HepG2 (cell line): ENCODE results near the gene SPDYE4. TPM values are rescaled to one million over a fixed set of nuclear protein-coding genes. Genes with fewer than 3 reads are reported as not detected.
A peak's percentile ranks its signal among the peaks of the same experiment; 100 is the strongest.

Source experiments
- ATRX ChIP-seq: sonication (generic); formaldehyde crosslinking; IDR thresholded peaks from 2 replicates; pipeline ENCODE4 v1.4.0; 2020; ENCODE audit warnings: missing genetic modification reagents, borderline replicate concordance
- E2F2 ChIP-seq: sonication (generic); formaldehyde crosslinking; IDR thresholded peaks from 2 replicates; pipeline ENCODE4 v1.4.0; 2020; ENCODE audit warnings: missing genetic modification reagents, borderline replicate concordance
- FOXO1 ChIP-seq: sonication (generic); formaldehyde crosslinking; IDR thresholded peaks from 2 replicates; pipeline ENCODE4 v1.4.0; 2020; ENCODE audit warnings: missing genetic modification reagents
- HNRNPK ChIP-seq: fragments of 200-400 bp; formaldehyde crosslinking; IDR thresholded peaks from 2 replicates; pipeline ENCODE4 v1.6.1; 2018; ENCODE audit warnings: low read length, low read depth, moderate library complexity, mild to moderate bottlenecking; ENCODE audit not compliant: poor library complexity, severe bottlenecking
- JUN ChIP-seq: sonication (generic); formaldehyde crosslinking; IDR thresholded peaks from 2 replicates; pipeline ENCODE4 v1.4.0; 2020; ENCODE audit warnings: mild to moderate bottlenecking, missing genetic modification reagents
- KDM4B ChIP-seq: sonication (generic); formaldehyde crosslinking; IDR thresholded peaks from 2 replicates; pipeline ENCODE4 v1.4.0; 2020; ENCODE audit warnings: missing genetic modification reagents
- MLX ChIP-seq: IDR thresholded peaks from 2 replicates; pipeline ENCODE4 v1.6.1; 2016
- MYNN ChIP-seq: sonication (generic); formaldehyde crosslinking; IDR thresholded peaks from 2 replicates; pipeline ENCODE4 v1.4.0; 2020; ENCODE audit warnings: mild to moderate bottlenecking, low read depth, missing genetic modification reagents
- NR2F6 ChIP-seq, 2 experiments: IDR thresholded peaks; 2 replicates each; pipeline ENCODE4 v1.6.1; 2016; ENCODE audit warnings: antibody characterized with exemption in 1 of 2, mild to moderate bottlenecking in 1 of 2
- PLSCR1 ChIP-seq: sonication (generic); formaldehyde crosslinking; IDR thresholded peaks from 2 replicates; pipeline ENCODE4 v1.5.0; 2020; ENCODE audit warnings: missing genetic modification reagents, mild to moderate bottlenecking, borderline replicate concordance
- RXRA ChIP-seq: sonication (generic); formaldehyde crosslinking; IDR thresholded peaks from 2 replicates; pipeline ENCODE4 v1.5.1; 2020; ENCODE audit warnings: missing genetic modification reagents
- SCMH1 ChIP-seq: sonication (generic); formaldehyde crosslinking; IDR thresholded peaks from 2 replicates; pipeline ENCODE4 v1.9.0; 2021; ENCODE audit warnings: missing genetic modification reagents, mild to moderate bottlenecking, borderline replicate concordance
- TFAP4 ChIP-seq: sonication (generic); IDR thresholded peaks from 2 replicates; pipeline ENCODE4 v1.6.1; 2016; ENCODE audit warnings: low read depth, borderline replicate concordance
- ZBTB38 ChIP-seq: sonication (generic); formaldehyde crosslinking; IDR thresholded peaks from 2 replicates; pipeline ENCODE4 v1.5.1; 2020; ENCODE audit warnings: mild to moderate bottlenecking, missing genetic modification reagents
- ZBTB7B ChIP-seq: sonication (generic); formaldehyde crosslinking; IDR thresholded peaks from 2 replicates; pipeline ENCODE4 v1.4.0; 2020; ENCODE audit warnings: missing genetic modification reagents
- ZFP36 ChIP-seq: fragments of 150-350 bp; IDR thresholded peaks from 2 replicates; pipeline ENCODE4 v1.6.1; 2018; ENCODE audit warnings: borderline replicate concordance, low read length, low read depth; ENCODE audit not compliant: partially characterized antibody
- ZNF207 ChIP-seq: fragments of 450-650 bp; IDR thresholded peaks from 2 replicates; pipeline ENCODE4 v1.6.1; 2016; ENCODE audit warnings: antibody characterized with exemption, borderline replicate concordance
- ZNF274 ChIP-seq: sonication (generic); formaldehyde crosslinking; IDR thresholded peaks from 2 replicates; pipeline ENCODE4 v1.5.1; 2020; ENCODE audit warnings: mild to moderate bottlenecking, missing genetic modification reagents
- ZNF282 ChIP-seq: fragments of 450-650 bp; IDR thresholded peaks from 2 replicates; pipeline ENCODE4 v1.6.1; 2018; ENCODE audit not compliant: partially characterized antibody
- ZNF33A ChIP-seq: sonication (generic); formaldehyde crosslinking; IDR thresholded peaks from 2 replicates; pipeline ENCODE4 v1.5.1; 2020; ENCODE audit warnings: missing genetic modification reagents, mild to moderate bottlenecking, moderate library complexity, borderline replicate concordance
- ZNF367 ChIP-seq: sonication (generic); formaldehyde crosslinking; IDR thresholded peaks from 2 replicates; pipeline ENCODE4 v1.4.0; 2020; ENCODE audit warnings: missing genetic modification reagents, borderline replicate concordance
- ZNF562 ChIP-seq: sonication (generic); formaldehyde crosslinking; IDR thresholded peaks from 2 replicates; pipeline ENCODE4 v1.8.0; 2022; ENCODE audit warnings: missing genetic modification reagents, borderline replicate concordance
- ZNF713 ChIP-seq: sonication (generic); formaldehyde crosslinking; IDR thresholded peaks from 2 replicates; pipeline ENCODE4 v1.4.0; 2020; ENCODE audit warnings: mild to moderate bottlenecking, missing genetic modification reagents
- ZNF720 ChIP-seq: sonication (generic); formaldehyde crosslinking; IDR thresholded peaks from 2 replicates; pipeline ENCODE4 v1.4.0; 2020; ENCODE audit warnings: missing genetic modification reagents
- ZNF773 ChIP-seq: sonication (generic); formaldehyde crosslinking; IDR thresholded peaks from 2 replicates; pipeline ENCODE4 v1.4.0; 2020; ENCODE audit warnings: missing genetic modification reagents, borderline replicate concordance
- ZNF777 ChIP-seq: sonication (generic); formaldehyde crosslinking; IDR thresholded peaks from 2 replicates; pipeline ENCODE4 v1.4.0; 2020; ENCODE audit warnings: missing genetic modification reagents
- polyA plus RNA-seq, 8 experiments: library from polyadenylated mRNA; depleted of rRNA in 3 of 8; stranded (reverse) in 7 of 8; unstranded in 1 of 8; fragments of >200 nt; fragmentation: Illumina TruSeq in 4 of 8; extraction: Trizol in 4 of 8; gene quantifications; 2 replicates each; pipeline versions ENCODE4 v1.2.1 to v1.2.3, GENCODE V29; 2011 to 2016; ENCODE audit warnings: low read depth in 4 of 8, missing spikeins in 1 of 8, mixed read lengths in 1 of 8; ENCODE audit not compliant: insufficient read depth in 1 of 8
- total RNA-seq, 5 experiments: library from RNA; depleted of rRNA; stranded (reverse); fragments of >200 nt; fragmentation: Illumina TruSeq; extraction: Trizol; gene quantifications; 2 replicates each; pipeline ENCODE4 v1.2.3, GENCODE V29; 2016; ENCODE audit warnings: low read depth in 1 of 5

The SPDYE4 gene
- total and polyA plus RNA-seq, 2 of the 13 experiments (the other 11 are each of a cell fraction or from before 2014, with no cell fraction given): not detected

- no peak for TF ChIP-seq ZNF773 (CRISPR knock-in tag)
- TF ChIP-seq E2F2 (CRISPR knock-in tag): no peak
- TF ChIP-seq PLSCR1 (CRISPR knock-in tag): no peak
- TF ChIP-seq MLX (CRISPR knock-in tag): no peak
- no peak for TF ChIP-seq ZNF274 (CRISPR knock-in tag)
- TF ChIP-seq SCMH1 (CRISPR knock-in tag): no peak
- 0 out of 2 replicates have a peak, but pooled peaks have one; percentile 55 for TF ChIP-seq ZNF713
- TF ChIP-seq MYNN (CRISPR knock-in tag): no peak
- TF ChIP-seq ZNF777 (CRISPR knock-in tag): peak; percentile 33; the same call in 1 of the 2 replicates
- TF ChIP-seq ZNF207: no peak
- TF ChIP-seq HNRNPK: peak; percentile 11
- no peak for TF ChIP-seq NR2F6 (IDR thresholded peaks at IDR 0.05)
- TF ChIP-seq NR2F6 (CRISPR knock-in tag; IDR thresholded peaks at IDR 0.05): peak; percentile 29; the same call in 1 of the 2 replicates
- TF ChIP-seq ZNF282: no peak
- no peak for TF ChIP-seq KDM4B (CRISPR knock-in tag)
- no peak for TF ChIP-seq ZNF562 (CRISPR knock-in tag)
- no peak; the same call in 1 of the 2 replicates for TF ChIP-seq ZBTB38 (CRISPR knock-in tag)
- TF ChIP-seq ZNF33A (CRISPR knock-in tag): no peak
- no peak for TF ChIP-seq ZNF367
- no peak for TF ChIP-seq ZFP36
- no peak for TF ChIP-seq TFAP4
- 0 out of 2 replicates have a peak, but pooled peaks have one; percentile 23 for TF ChIP-seq RXRA
- TF ChIP-seq JUN (CRISPR knock-in tag): no peak
- no peak for TF ChIP-seq ATRX
- no peak for TF ChIP-seq ZNF720
- peak; percentile 95 for TF ChIP-seq ZBTB7B (CRISPR knock-in tag)
- peak; percentile 46; the same call in 1 of the 2 replicates for TF ChIP-seq FOXO1 (CRISPR knock-in tag)
Measured at GRCh38 chr17:8745586-8746500, 12.5 kb downstream of the SPDYE4 start (continued).
